ENCODE measurements around the gene GUCY1A2.

GUCY1A2 gene

DNA sequence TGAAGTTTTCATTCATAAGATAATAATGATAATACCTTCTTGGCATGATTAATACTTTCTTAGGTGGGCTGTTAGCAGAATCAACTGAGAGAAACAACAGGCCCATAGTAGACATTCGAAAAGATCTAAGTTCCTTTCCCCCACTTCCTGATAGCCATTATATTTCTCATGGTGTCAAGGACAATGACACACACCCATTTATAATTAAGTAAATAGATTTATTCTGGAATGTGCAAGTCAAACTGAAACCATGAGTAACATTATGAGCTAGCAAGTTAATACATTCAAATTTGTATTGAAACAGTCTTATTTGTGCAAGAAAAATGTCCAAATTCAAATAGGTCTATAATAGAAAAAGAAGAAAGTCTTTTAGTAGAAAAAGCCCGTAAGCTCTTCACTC is 301.1 kb downstream of the GUCY1A2 start:
- H3K4me3 ChIP-seq (ENCODE audit: low read depth in 1 of 2, low read length in 2 of 2) = no peak overlapping the region
- H3K4me1 ChIP-seq (ENCODE audit: insufficient read depth, low read length) = peaks cover 10% of the 10 kb centered on the region
- no peak overlapping the region for H3K9ac ChIP-seq (ENCODE audit: low read depth, low read length)
- DNase-seq (no peak), ATAC-seq (ENCODE audit: insufficient read depth, low read depth) (no peak)
- H3K27ac ChIP-seq (ENCODE audit: low read length) = no peak overlapping the region
- H3K4me2 ChIP-seq (ENCODE audit: insufficient read depth, low read length) = no peak overlapping the region
- no peaks in the 10 kb centered on the region for H3K27me3 ChIP-seq (ENCODE audit: insufficient read depth, low read length, poor library complexity)
- H4K20me1 ChIP-seq (ENCODE audit: insufficient read depth, low read length) = no peaks in the 10 kb centered on the region
- no peak for TF ChIP-seq CTCF (IDR thresholded peaks at IDR 0.05; ENCODE audit: borderline replicate concordance, extremely low read depth, low read length, poor library complexity, severe bottlenecking)
- no peak for TF ChIP-seq EZH2 (IDR thresholded peaks at IDR 0.05; ENCODE audit: borderline replicate concordance, low read depth, low read length, severe bottlenecking)
- no peaks in the 10 kb centered on the region for H3K36me3 ChIP-seq (ENCODE audit: insufficient read depth, low read length)
- H2AFZ ChIP-seq (ENCODE audit: low read depth, low read length) = peak overlapping the region; percentile 44; the same call in 1 of the 2 replicates
- H3K79me2 ChIP-seq (ENCODE audit: insufficient read depth, low read length) = no peaks in the 10 kb centered on the region
- H3K9me3 ChIP-seq (ENCODE audit: insufficient read depth, low read length, severe bottlenecking) = no peaks in the 10 kb centered on the region

DNA sequence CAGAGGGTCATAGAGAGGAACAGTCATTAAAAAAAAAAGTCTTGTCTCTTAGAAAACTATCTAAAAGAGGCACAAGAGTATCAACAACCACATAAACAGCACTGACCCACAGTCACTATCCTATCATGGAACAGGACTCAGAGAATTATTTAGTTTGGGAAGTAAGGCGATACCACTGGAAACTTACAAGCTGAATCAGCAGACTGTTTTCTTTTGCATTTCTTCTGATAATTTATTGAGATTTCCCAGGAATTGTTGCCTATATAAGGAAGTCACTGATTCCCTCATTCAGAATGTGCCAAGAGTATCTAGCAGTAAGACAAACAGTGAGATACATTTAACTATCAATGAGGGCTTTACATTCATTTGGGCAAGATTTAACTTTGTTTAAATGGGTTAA is 304.1 kb downstream of the GUCY1A2 start:
- ATAC-seq (ENCODE audit: insufficient read depth, low read depth) = no peak

DNA sequence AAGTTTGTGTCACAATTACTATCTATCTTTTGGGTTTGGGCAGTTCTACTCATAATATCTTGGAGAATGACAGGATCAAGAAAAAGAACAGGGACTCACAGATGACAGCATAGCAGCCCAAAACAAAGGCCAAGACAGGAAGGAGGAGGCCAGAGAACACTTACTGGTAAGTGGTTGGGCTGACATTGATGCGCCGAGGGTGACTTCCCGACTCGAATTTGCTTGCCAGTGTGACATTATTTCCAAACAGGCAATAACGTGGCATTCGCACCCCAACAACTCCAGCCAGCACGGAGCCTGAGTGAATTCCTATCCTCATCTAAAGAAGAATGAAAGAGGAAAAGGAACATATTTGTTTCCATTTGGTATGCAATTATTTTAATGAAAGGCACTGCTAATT is 309.9 kb downstream of the GUCY1A2 start:
- Histone ChIP-seq H3K9me3 (ENCODE audit: insufficient read depth, low read length, severe bottlenecking) (no peaks in the 10 kb centered on the region), H3K36me3 (ENCODE audit: insufficient read depth, low read length) (no peaks in the 10 kb centered on the region), H4K20me1 (ENCODE audit: insufficient read depth, low read length) (no peaks in the 10 kb centered on the region), H3K79me2 (ENCODE audit: insufficient read depth, low read length) (no peaks in the 10 kb centered on the region), H3K4me3 (ENCODE audit: low read depth in 1 of 2, low read length in 2 of 2) (no peak overlapping the region), H3K4me1 (ENCODE audit: insufficient read depth, low read length) (no peaks in the 10 kb centered on the region), H3K4me2 (ENCODE audit: insufficient read depth, low read length) (no peak overlapping the region), H3K27ac (ENCODE audit: low read length) (no peak overlapping the region), H3K9ac (ENCODE audit: low read depth, low read length) (no peak overlapping the region), H3K27me3 (ENCODE audit: insufficient read depth, low read length, poor library complexity) (no peaks in the 10 kb centered on the region), H2AFZ (ENCODE audit: low read depth, low read length) (peak overlapping the region; percentile 55)
- no peak for DNase-seq
- ATAC-seq (ENCODE audit: insufficient read depth, low read depth) = no peak
- no peak for TF ChIP-seq CTCF (IDR thresholded peaks at IDR 0.05; ENCODE audit: borderline replicate concordance, extremely low read depth, low read length, poor library complexity, severe bottlenecking)
- TF ChIP-seq EZH2 (IDR thresholded peaks at IDR 0.05; ENCODE audit: borderline replicate concordance, low read depth, low read length, severe bottlenecking) = no peak

More for the DNA sequence above, 304.1 kb downstream of the GUCY1A2 start:
- Histone ChIP-seq H4K20me1 (ENCODE audit: insufficient read depth, low read length) (no peaks in the 10 kb centered on the region), H3K9me3 (ENCODE audit: insufficient read depth, low read length, severe bottlenecking) (no peaks in the 10 kb centered on the region), H3K4me2 (ENCODE audit: insufficient read depth, low read length) (no peak overlapping the region), H3K36me3 (ENCODE audit: insufficient read depth, low read length) (no peaks in the 10 kb centered on the region), H3K4me3 (ENCODE audit: low read depth in 1 of 2, low read length in 2 of 2) (no peak overlapping the region), H2AFZ (ENCODE audit: low read depth, low read length) (no peak overlapping the region), H3K9ac (ENCODE audit: low read depth, low read length) (no peak overlapping the region), H3K4me1 (ENCODE audit: insufficient read depth, low read length) (peaks cover 10% of the 10 kb centered on the region), H3K27ac (ENCODE audit: low read length) (no peak overlapping the region), H3K27me3 (ENCODE audit: insufficient read depth, low read length, poor library complexity) (no peaks in the 10 kb centered on the region), H3K79me2 (ENCODE audit: insufficient read depth, low read length) (no peaks in the 10 kb centered on the region)
- DNase-seq = no peak
- TF ChIP-seq CTCF (IDR thresholded peaks at IDR 0.05; ENCODE audit: borderline replicate concordance, extremely low read depth, low read length, poor library complexity, severe bottlenecking) (no peak), EZH2 (IDR thresholded peaks at IDR 0.05; ENCODE audit: borderline replicate concordance, low read depth, low read length, severe bottlenecking) (no peak)

GRCh38 chr11:106706355-106706754 is 311.9 kb downstream of the GUCY1A2 start:
- H4K20me1 ChIP-seq (ENCODE audit: insufficient read depth, low read length) = no peaks in the 10 kb centered on the region
- no peaks in the 10 kb centered on the region for H3K27me3 ChIP-seq (ENCODE audit: insufficient read depth, low read length, poor library complexity)
- no peaks in the 10 kb centered on the region for H3K36me3 ChIP-seq (ENCODE audit: insufficient read depth, low read length)
- H3K4me2 ChIP-seq (ENCODE audit: insufficient read depth, low read length) = no peak overlapping the region
- no peaks in the 10 kb centered on the region for H3K9me3 ChIP-seq (ENCODE audit: insufficient read depth, low read length, severe bottlenecking)
- no peak overlapping the region for H3K4me3 ChIP-seq (ENCODE audit: low read depth in 1 of 2, low read length in 2 of 2)
- peak overlapping the region; percentile 49 for H2AFZ ChIP-seq (ENCODE audit: low read depth, low read length)
- no peak overlapping the region for H3K9ac ChIP-seq (ENCODE audit: low read depth, low read length)
- H3K4me1 ChIP-seq (ENCODE audit: insufficient read depth, low read length) = no peaks in the 10 kb centered on the region
- ATAC-seq (ENCODE audit: insufficient read depth, low read depth) (peak; percentile 48; the same call in 2 of the 3 replicates), DNase-seq (no peak)
- TF ChIP-seq EZH2 (IDR thresholded peaks at IDR 0.05; ENCODE audit: borderline replicate concordance, low read depth, low read length, severe bottlenecking) (no peak), CTCF (IDR thresholded peaks at IDR 0.05; ENCODE audit: borderline replicate concordance, extremely low read depth, low read length, poor library complexity, severe bottlenecking) (no peak)
- H3K27ac ChIP-seq (ENCODE audit: low read length) = no peak overlapping the region
- H3K79me2 ChIP-seq (ENCODE audit: insufficient read depth, low read length) = no peaks in the 10 kb centered on the region

Data from DND-41 (cell line).